SH-SY5Y (cell line): ENCODE results near the gene TNFRSF6B.

Source experiments
- GATA2 ChIP-seq: IDR thresholded peaks from 2 replicates; pipeline ENCODE4 v1.6.1; 2011; ENCODE audit warnings: mild to moderate bottlenecking, low read depth, low read length
- GATA3 ChIP-seq: IDR thresholded peaks from 2 replicates; pipeline ENCODE4 v1.6.1; 2011; ENCODE audit warnings: low read depth, mild to moderate bottlenecking, low read length, moderate library complexity

- TF ChIP-seq GATA2 = no peak
- no peak for TF ChIP-seq GATA3
Observed at GRCh38 chr20:63709149-63709527, 12.7 kb downstream of the TNFRSF6B start.
